ENCODE measurements around the gene LRRIQ3. TPM values are rescaled to one million over a fixed set of nuclear protein-coding genes. Genes with fewer than 3 reads are reported as not detected.

The LRRIQ3 gene
- total and polyA plus RNA-seq, 2 of the 4 experiments (the other 2 are of a cell fraction) = 1.2 to 1.8 TPM

DNA sequence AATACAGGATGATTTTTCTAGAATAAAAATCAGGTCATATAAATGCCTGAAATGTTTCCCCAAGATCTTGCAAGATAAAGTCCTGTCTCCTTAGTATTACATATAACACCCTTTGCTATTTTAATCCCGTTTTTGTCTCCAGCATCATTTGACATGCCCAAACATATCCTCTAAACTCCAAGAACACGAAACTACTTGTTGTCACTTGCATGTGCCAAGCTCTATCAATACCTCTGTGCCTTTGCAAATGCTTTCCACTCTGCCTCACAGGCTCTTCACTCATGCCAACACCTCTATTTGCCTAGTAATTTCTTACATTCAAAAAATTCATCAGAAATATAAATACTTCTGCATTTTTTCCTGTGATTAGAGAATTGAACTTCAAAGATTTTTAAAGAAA, 37.9 kb downstream of the LRRIQ3 start:
- Histone ChIP-seq H2AK5ac (ENCODE audit: low read depth, low read length) (0 out of 2 replicates have a peak overlapping the region, but pooled peaks have one; percentile 78), H3K79me1 (ENCODE audit: low read depth in 1 of 2, low read length in 2 of 2) (no peaks in the 10 kb centered on the region), H3K4me3 (ENCODE audit: insufficient read depth, low read depth, low read length) (no peak overlapping the region), H3K14ac (replicated peaks; ENCODE audit: low read depth, low read length) (peak overlapping the region; percentile 76), H3K27ac (ENCODE audit: insufficient read depth, low read length) (peak overlapping the region; percentile 40; the same call in 1 of the 2 replicates), H3K23ac (ENCODE audit: low read depth, low read length) (0 out of 2 replicates have a peak overlapping the region, but pooled peaks have one; percentile 73), H2AFZ (replicated peaks; ENCODE audit: low read length, poor library complexity) (no peak overlapping the region), H2BK120ac (ENCODE audit: low read depth, low read length) (peak overlapping the region; percentile 83), H4K20me1 (ENCODE audit: insufficient read depth, low read length) (no peaks in the 10 kb centered on the region), H2BK5ac (ENCODE audit: low read depth, low read length, poor library complexity, severe bottlenecking) (peak overlapping the region; percentile 60), H3K9me1 (ENCODE audit: insufficient read depth, low read length) (no peaks in the 10 kb centered on the region), H3K18ac (ENCODE audit: low read depth, low read length) (peak overlapping the region; percentile 98; the same call in 1 of the 2 replicates), H2BK15ac (ENCODE audit: low read depth, low read length) (no peak overlapping the region), H3K36me3 (ENCODE audit: control insufficient read depth, insufficient read depth, low read length) (no peaks in the 10 kb centered on the region), H2AK9ac (replicated peaks; ENCODE audit: low read depth, low read length, poor library complexity) (no peak overlapping the region), H3K9me3 (ENCODE audit: control insufficient read depth, insufficient read depth, low read length) (no peaks in the 10 kb centered on the region), H3K56ac (ENCODE audit: extremely low read depth, insufficient read depth, low read length) (no peak overlapping the region), H3K27me3 (ENCODE audit: control insufficient read depth, insufficient read depth, low read length) (no peaks in the 10 kb centered on the region), H3K4me1 (ENCODE audit: control insufficient read depth, insufficient read depth, low read length) (peaks cover 12% of the 10 kb centered on the region), H3K4me2 (ENCODE audit: low read depth, low read length) (no peak overlapping the region), H4K8ac (ENCODE audit: low read depth in 2 of 2, low read length in 2 of 2) (0 out of 4 replicates have a peak overlapping the region, but pooled peaks of 1 of the 2 experiments have one; percentile 32), H3K4ac (ENCODE audit: low read depth, low read length) (peak overlapping the region; percentile 87), H4K5ac (ENCODE audit: low read depth, low read length) (no peak overlapping the region; the same call in 1 of the 2 replicates), H2BK20ac (ENCODE audit: low read depth, low read length) (peak overlapping the region; percentile 70; the same call in 1 of the 2 replicates), H3K9ac (ENCODE audit: low read depth, low read length) (no peak overlapping the region), H4K91ac (ENCODE audit: insufficient read depth, low read depth, low read length) (no peak overlapping the region)
- DNase-seq (no peak), ATAC-seq (ENCODE audit: low read depth) (no peak)
- in situ Hi-C loops (cut with MboI; ENCODE audit: low sequenced_read_pairs) = no loop called here
- intact Hi-C loops (cut with micrococcal nuclease) = loop anchor here (2.0 kb wide), 1 partner anchor 39 kb away; the partner anchor contains the start of genes FPGT and LRRIQ3
- WGBS, 2 experiments (ENCODE audit: extremely low coverage in 2 of 2, insufficient read length in 1 of 2) = 53% methylated on average over 2 of the region's 2 CpGs; no CpG with 5 or more reads in 1 of the 2 experiments
- ChIA-PET POLR2A (ENCODE audit: unreplicated experiment) (no interaction called here), CTCF (no interaction called here)
- TF ChIP-seq FOS (IDR thresholded peaks at IDR 0.05; ENCODE audit: low read depth, low read length) (no peak), NFE2L2 (IDR thresholded peaks at IDR 0.05; ENCODE audit: low read depth, low read length) (no peak), CHD1 (IDR thresholded peaks at IDR 0.05; ENCODE audit: low read depth, low read length) (no peak), MAFK (IDR thresholded peaks at IDR 0.05; ENCODE audit: low read depth, low read length) (no peak), MXI1 (IDR thresholded peaks at IDR 0.05; ENCODE audit: borderline replicate concordance, low read depth, low read length) (no peak), RFX5 (IDR thresholded peaks at IDR 0.05; ENCODE audit: low read depth, low read length) (no peak), CEBPB (IDR thresholded peaks at IDR 0.05; ENCODE audit: low read depth, low read length) (no peak), CTCF (conservative IDR thresholded peaks at IDR 0.05; ENCODE audit: low read depth, low read length) (no peak), SMC3 (IDR thresholded peaks at IDR 0.05; ENCODE audit: low read depth, low read length) (no peak), BHLHE40 (IDR thresholded peaks at IDR 0.05; ENCODE audit: low read depth, low read length) (no peak), RCOR1 (IDR thresholded peaks at IDR 0.05; ENCODE audit: insufficient replicate concordance, low read length) (no peak), USF2 (IDR thresholded peaks at IDR 0.05; ENCODE audit: low read depth, low read length) (no peak), POLR2A (IDR thresholded peaks at IDR 0.05; ENCODE audit: low read depth, low read length) (no peak), MAZ (IDR thresholded peaks at IDR 0.05; ENCODE audit: borderline replicate concordance, low read depth, low read length) (no peak), RAD21 (IDR thresholded peaks at IDR 0.05; ENCODE audit: low read length) (no peak)
- TF ChIP-seq, protein P1, sequence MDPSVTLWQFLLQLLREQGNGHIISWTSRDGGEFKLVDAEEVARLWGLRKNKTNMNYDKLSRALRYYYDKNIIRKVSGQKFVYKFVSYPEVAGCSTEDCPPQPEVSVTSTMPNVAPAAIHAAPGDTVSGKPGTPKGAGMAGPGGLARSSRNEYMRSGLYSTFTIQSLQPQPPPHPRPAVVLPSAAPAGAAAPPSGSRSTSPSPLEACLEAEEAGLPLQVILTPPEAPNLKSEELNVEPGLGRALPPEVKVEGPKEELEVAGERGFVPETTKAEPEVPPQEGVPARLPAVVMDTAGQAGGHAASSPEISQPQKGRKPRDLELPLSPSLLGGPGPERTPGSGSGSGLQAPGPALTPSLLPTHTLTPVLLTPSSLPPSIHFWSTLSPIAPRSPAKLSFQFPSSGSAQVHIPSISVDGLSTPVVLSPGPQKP (IDR thresholded peaks at IDR 0.05; ENCODE audit: borderline replicate concordance, low read depth, low read length) = no peak
- dilution Hi-C loops (cut with HindIII; ENCODE audit: low sequenced_read_pairs, unreplicated experiment) = no loop called here
- BruUV-seq (replicated peaks) = no TSS peak
